IPS-18a (cell line): ENCODE results near the gene KLHL29.

ENCODE experiments used
- H3K27ac ChIP-seq: one replicate; pipeline ENCODE4 v1.5.1; 2013; ENCODE audit warnings: low read length
- H3K27me3 ChIP-seq: one replicate; pipeline ENCODE4 v1.6.1; 2013; ENCODE audit warnings: mild to moderate bottlenecking, low read length; ENCODE audit not compliant: control insufficient read depth, insufficient read depth
- H3K36me3 ChIP-seq: one replicate; pipeline ENCODE4 v1.6.1; 2013; ENCODE audit warnings: low read depth, low read length; ENCODE audit not compliant: control insufficient read depth
- H3K4me1 ChIP-seq: one replicate; pipeline ENCODE4 v1.6.1; 2013; ENCODE audit warnings: low read depth, low read length; ENCODE audit not compliant: control insufficient read depth
- H3K4me3 ChIP-seq: one replicate; pipeline ENCODE4 v1.5.1; 2013; ENCODE audit warnings: low read length
- H3K9ac ChIP-seq: one replicate; pipeline ENCODE4 v1.6.1; 2013; ENCODE audit warnings: mild to moderate bottlenecking, low read length, moderate library complexity
- H3K9me3 ChIP-seq: one replicate; pipeline ENCODE4 v1.6.1; 2013; ENCODE audit warnings: low read depth, low read length; ENCODE audit not compliant: control insufficient read depth

The KLHL29 gene

GRCh38 chr2:23659328-23659727, 274.3 kb downstream of the KLHL29 start:
- Histone ChIP-seq H3K9me3 (no peaks in the 10 kb centered on the region), H3K27ac (no peak overlapping the region), H3K27me3 (no peaks in the 10 kb centered on the region), H3K4me3 (no peak overlapping the region), H3K4me1 (peaks cover 6% of the 10 kb centered on the region), H3K9ac (no peak overlapping the region), H3K36me3 (no peaks in the 10 kb centered on the region)

DNA sequence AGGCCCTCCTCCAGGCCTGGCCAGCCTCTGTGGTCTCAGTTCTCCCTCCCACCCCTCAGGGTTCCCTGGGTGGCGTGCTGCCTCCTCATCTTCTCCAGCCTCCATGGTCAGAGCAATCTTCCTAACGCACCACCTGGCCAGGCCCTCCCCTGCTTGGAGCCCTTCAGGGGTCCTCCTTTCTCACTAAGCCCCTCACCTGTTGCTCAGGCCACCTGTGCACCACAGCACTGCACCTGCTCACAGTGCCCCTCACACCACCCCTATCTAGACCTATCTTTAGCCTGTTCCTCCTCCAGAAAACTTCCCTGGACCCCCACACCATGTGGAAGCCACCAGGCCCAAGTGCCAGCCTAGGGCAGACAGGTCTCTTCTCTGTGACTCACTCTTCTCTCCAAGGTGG, 274.8 kb downstream of the KLHL29 start:
- Histone ChIP-seq H3K4me1 (peaks cover 6% of the 10 kb centered on the region), H3K9me3 (no peaks in the 10 kb centered on the region), H3K36me3 (no peaks in the 10 kb centered on the region), H3K27ac (no peak overlapping the region), H3K27me3 (no peaks in the 10 kb centered on the region), H3K4me3 (no peak overlapping the region), H3K9ac (no peak overlapping the region)

DNA sequence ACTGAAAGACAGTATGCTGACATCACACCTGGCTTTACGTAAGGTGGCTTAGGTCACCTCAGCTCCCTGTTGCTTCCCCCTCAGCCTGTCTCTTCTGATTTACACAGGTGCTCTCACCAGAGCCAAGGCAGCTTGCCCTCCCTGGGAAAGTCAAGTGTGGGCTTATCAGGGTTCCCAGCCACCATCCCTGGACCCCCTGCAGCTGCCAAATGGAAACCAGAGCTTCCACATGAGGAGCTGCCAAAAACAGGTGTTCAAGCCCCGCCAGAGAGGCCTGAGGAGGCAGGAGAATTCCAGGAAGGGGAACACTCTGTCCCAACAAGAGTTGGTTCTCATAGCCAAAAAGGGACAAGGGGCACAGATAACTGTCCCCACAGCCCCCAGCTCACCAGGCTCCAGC, 275.3 kb downstream of the KLHL29 start:
- Histone ChIP-seq H3K36me3 (no peaks in the 10 kb centered on the region), H3K4me1 (peaks cover 6% of the 10 kb centered on the region), H3K9me3 (no peaks in the 10 kb centered on the region), H3K27me3 (no peaks in the 10 kb centered on the region), H3K4me3 (no peak overlapping the region), H3K27ac (no peak overlapping the region), H3K9ac (no peak overlapping the region)

GRCh38 chr2:23661276-23662050, 276.5 kb downstream of the KLHL29 start:
- H3K4me3 ChIP-seq, result no peak overlapping the region
- no peaks in the 10 kb centered on the region for H3K9me3 ChIP-seq
- no peak overlapping the region for H3K9ac ChIP-seq
- peaks cover 6% of the 10 kb centered on the region for H3K4me1 ChIP-seq
- no peaks in the 10 kb centered on the region for H3K27me3 ChIP-seq
- H3K36me3 ChIP-seq, result no peaks in the 10 kb centered on the region
- H3K27ac ChIP-seq, result no peak overlapping the region

DNA sequence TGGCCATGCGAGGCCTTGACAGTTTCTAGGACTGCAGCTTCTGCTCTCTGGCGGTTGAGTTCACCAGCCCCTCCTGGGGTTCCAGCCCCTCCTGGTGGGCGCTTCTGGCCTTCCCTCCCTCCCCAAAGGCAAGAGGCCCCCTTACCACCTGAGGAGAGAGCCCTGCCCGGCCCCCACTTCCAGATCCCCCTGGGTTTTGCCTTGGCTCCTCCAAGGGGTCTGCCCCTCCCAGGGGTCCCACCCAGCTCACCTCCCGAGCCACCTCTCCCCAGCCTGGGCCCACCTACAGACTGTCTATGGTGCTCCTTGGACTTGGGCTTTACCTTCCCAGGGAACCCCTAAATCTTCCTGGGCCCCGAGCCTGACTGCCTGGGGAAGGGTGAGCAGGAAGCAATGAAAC, 277.5 kb downstream of the KLHL29 start:
- H3K9ac ChIP-seq, result no peak overlapping the region
- no peaks in the 10 kb centered on the region for H3K36me3 ChIP-seq
- H3K9me3 ChIP-seq, result no peaks in the 10 kb centered on the region
- H3K27ac ChIP-seq, result no peak overlapping the region
- H3K4me1 ChIP-seq, result no peaks in the 10 kb centered on the region
- H3K4me3 ChIP-seq, result no peak overlapping the region
- no peaks in the 10 kb centered on the region for H3K27me3 ChIP-seq

GRCh38 chr2:23662941-23663920, 278.3 kb downstream of the KLHL29 start:
- H3K4me1 ChIP-seq, result no peaks in the 10 kb centered on the region
- no peak overlapping the region for H3K27ac ChIP-seq
- H3K36me3 ChIP-seq, result no peaks in the 10 kb centered on the region
- H3K9me3 ChIP-seq, result no peaks in the 10 kb centered on the region
- no peaks in the 10 kb centered on the region for H3K27me3 ChIP-seq
- H3K4me3 ChIP-seq, result no peak overlapping the region
- no peak overlapping the region for H3K9ac ChIP-seq

GRCh38 chr2:23664066-23664788, 279.2 kb downstream of the KLHL29 start:
- H3K27ac ChIP-seq, result no peak overlapping the region
- H3K36me3 ChIP-seq, result no peaks in the 10 kb centered on the region
- no peaks in the 10 kb centered on the region for H3K4me1 ChIP-seq
- H3K27me3 ChIP-seq, result no peaks in the 10 kb centered on the region
- H3K9me3 ChIP-seq, result no peaks in the 10 kb centered on the region
- H3K4me3 ChIP-seq, result no peak overlapping the region
- H3K9ac ChIP-seq, result no peak overlapping the region

DNA sequence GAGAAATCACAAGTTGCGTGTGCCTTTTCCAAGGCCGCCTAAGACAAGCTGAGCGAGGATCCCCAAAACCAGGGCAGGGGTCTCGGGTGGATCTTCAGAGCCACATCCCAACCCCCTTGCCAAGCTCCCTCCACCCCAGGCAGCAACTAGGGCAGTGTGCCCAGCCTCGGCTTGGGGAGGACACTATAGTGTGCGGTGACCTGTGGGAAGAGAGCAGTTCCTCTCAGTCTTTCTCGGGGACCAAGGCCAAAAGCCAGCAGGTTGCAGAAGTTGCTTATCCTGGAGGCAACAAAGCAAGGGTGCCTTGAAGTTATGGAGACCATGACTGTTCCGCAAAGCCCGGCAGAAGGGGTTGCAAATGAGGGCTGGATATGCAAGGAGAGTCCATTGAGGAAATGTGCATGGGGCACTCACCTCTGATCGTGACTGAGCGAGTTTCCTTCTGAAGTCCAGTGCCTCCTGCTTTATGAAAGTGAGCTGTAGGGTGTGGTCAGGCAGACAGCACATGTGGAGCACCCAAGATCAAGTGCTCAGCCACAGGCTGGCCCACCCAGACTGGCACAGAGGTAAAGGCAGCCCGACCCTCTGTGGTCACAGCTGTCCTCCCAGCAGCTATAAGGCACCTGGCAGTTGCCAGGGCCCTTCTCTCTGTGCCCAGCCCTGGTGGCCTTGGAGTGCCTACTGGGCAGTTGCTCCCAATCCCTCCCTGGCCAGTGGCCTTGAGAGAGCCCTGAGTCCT, 281.4 kb downstream of the KLHL29 start:
- H3K9me3 ChIP-seq, result no peaks in the 10 kb centered on the region
- no peak overlapping the region for H3K27ac ChIP-seq
- no peaks in the 10 kb centered on the region for H3K4me1 ChIP-seq
- no peaks in the 10 kb centered on the region for H3K27me3 ChIP-seq
- no peak overlapping the region for H3K4me3 ChIP-seq
- no peaks in the 10 kb centered on the region for H3K36me3 ChIP-seq
- no peak overlapping the region for H3K9ac ChIP-seq

GRCh38 chr2:23666980-23667357, 282.0 kb downstream of the KLHL29 start:
- Histone ChIP-seq H3K4me3 (no peak overlapping the region), H3K36me3 (no peaks in the 10 kb centered on the region), H3K9ac (no peak overlapping the region), H3K4me1 (no peaks in the 10 kb centered on the region), H3K27ac (no peak overlapping the region), H3K27me3 (no peaks in the 10 kb centered on the region), H3K9me3 (no peaks in the 10 kb centered on the region)

DNA sequence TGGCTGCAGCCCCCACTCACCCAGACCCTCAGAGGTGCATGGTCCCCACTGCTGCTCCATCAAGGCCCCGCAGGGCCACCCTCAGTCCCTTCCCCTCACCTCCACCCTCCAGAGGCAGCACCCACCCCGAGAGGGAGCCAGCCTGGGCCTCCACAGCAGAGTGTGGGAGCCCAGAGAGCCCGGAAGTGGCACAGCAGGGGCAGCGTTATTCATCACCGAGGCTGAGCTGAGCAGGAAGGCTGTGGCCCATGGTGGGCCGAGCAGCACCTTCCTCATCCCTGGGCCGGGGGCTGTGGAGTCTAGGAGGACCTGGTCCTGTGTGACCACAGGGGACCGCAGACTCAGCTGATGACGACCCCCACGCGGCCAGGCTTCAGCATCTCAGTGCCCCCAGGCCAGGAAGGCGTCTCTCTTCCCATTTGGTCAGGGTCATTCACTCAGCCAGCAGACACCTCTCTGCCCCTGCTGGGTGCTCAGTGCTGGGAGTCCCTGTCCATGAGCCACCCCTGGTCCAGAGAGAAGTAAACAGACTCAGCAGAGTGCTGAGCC, 283.9 kb downstream of the KLHL29 start:
- no peak overlapping the region for H3K4me3 ChIP-seq
- H3K4me1 ChIP-seq, result no peaks in the 10 kb centered on the region
- no peak overlapping the region for H3K27ac ChIP-seq
- no peaks in the 10 kb centered on the region for H3K36me3 ChIP-seq
- H3K27me3 ChIP-seq, result no peaks in the 10 kb centered on the region
- H3K9ac ChIP-seq, result no peak overlapping the region
- no peaks in the 10 kb centered on the region for H3K9me3 ChIP-seq
